Measurements from ENCODE around the gene KIF1B.

The KIF1B gene

GRCh38 chr1:10280439-10281350 lies 70.3 kb downstream of the KIF1B start:
- DNase-seq (ENCODE audit: low spot score), result peak; percentile 46

- DNase-seq (ENCODE audit: low spot score), result peak; percentile 84
Measured at GRCh38 chr1:10283318-10283984, 73.1 kb downstream of the KIF1B start.

- no peak for DNase-seq (ENCODE audit: low spot score)
Measured at GRCh38 chr1:10286244-10286643, 75.9 kb downstream of the KIF1B start.

DNA sequence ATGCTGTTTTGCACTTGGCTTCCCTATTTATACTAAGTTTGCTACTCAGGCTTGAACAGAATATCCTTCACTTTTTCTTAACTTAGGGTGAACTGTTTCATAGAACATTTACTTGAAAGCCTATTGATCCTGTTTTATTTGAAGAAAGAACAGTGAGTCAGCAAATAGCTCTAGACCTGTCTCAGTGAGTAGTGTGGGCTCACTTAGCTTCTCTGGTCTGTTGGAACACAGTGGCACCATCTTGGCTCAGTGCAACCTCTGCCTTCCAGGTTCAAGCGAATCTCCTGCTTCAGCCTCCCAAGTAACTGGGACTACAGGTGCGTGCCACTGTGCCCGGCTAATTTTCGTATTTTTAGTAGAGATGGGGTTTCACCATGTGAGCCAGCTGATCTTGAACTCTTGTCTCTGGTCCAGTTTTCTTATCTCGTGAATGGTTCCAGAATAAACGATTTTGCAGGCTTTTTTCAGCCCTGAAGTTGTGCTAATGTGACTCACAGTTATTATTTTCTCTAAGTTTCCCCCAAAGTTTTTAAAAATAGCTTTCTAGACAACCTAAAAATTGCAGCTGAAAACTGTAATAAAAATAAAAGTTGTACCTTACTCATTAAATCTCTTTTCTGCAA lies 76.8 kb downstream of the KIF1B start:
- no peak for DNase-seq (ENCODE audit: low spot score)

DNA sequence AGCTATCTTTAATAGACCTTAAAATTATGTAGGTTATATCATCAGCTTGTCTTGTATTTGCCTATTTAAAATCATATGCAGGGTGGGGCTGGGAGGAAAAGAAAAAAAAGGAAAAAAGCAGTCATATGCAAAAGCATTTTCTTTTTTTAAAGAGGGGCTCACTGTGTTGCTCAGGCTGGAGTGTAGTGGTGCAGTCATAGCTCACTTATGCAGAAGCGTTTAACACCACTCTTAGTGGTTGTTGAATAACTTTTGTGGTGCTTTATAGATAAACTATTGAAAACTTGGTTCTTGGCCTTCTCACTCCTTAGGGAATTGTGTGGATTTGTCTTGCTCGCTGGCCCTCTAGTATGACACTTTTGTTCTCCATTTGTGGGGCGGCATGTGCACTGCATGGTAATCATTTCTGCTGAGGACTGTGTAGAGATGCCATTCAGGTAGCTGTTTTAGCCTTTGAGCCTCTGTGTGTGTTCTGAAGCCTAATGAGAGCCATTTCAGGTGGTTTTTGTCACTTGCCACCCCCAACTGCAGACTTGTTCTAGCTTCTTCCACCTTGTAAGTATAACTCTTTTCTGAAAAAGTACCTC lies 77.8 kb downstream of the KIF1B start:
- DNase-seq (ENCODE audit: low spot score), result no peak

DNA sequence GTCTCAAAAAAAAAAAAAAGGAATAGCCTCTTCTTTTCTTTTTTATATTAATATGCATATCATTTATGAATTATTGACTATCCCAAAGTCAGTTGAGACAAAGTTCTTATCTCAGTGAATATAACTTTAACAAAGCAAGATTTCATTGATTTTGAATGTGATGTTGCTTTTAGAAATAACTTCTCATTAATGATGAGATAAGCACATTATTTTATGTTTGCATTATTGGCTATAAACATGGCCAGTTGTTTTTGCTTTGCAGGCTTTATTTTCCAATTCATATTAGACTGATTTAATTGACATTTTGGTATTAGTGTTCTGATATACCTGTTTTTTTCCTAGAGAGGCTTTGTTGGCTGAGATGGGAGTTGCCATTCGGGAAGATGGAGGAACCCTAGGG lies 81.3 kb downstream of the KIF1B start:
- no peak for DNase-seq (ENCODE audit: low spot score)

DNA sequence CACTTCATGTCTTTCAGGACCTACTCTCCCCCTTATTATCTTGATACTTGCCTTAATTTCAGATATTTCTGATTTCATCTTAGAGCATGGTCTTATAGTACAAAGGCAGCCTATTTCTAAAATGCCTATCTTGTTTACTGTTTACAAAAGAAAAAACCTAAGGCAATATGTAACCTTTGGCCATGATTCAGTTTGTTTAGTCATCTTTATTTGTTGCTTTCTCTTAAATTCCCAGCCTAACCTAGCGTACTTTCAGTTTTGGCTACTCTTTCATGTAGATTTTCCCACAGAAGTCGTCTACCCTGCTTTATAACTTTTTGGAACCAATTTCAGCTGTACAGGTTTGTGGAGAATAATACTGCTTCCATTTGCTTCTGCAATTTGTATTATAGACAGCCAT lies 81.8 kb downstream of the KIF1B start:
- no peak for DNase-seq (ENCODE audit: low spot score)

DNA sequence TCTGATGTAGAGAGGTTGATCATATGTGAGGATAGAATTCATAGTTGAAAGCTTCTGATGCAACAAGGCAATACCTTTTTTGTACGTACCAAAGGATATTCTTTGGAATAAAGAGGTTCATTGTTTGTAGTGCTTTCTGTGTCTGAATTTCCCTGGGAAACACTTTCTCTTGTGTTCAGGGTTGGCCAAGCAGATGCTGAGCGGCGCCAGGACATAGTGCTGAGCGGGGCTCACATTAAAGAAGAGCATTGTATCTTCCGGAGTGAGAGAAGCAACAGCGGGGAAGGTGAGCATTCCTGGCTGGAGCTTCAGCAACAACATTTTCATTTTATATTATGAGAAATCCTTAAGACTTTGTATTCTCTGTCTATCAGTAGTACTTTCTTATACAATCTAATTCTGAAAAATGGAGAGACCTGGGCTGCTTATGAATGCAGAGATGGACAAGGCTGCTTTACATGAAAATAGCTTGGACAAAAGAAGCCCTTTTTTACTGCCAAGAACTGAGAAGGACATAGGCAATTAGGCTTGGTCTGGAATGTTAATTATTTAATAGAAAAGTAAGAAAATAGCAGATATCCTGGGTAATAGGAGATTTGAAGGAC lies 85.2 kb downstream of the KIF1B start:
- no peak for DNase-seq (ENCODE audit: low spot score)

DNA sequence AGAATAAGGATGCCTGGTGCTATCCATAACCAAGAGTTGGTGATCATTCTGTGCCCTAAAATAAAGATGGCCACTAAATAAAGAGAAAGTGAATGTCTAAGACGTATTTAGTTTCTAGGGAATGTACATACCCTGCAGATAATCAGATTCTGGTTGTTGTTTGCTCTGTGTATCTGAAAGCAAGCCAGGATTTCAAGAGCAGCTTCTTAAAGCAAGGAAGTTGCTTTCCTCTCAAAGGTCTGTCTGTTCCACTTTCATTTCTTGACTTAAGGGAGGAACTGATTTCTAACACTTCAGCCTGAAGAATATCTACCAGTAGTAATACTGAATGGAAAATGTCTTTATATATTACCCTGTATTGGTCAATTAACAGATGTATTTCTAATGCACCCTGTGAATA lies 88.8 kb downstream of the KIF1B start:
- DNase-seq (ENCODE audit: low spot score), result no peak

DNA sequence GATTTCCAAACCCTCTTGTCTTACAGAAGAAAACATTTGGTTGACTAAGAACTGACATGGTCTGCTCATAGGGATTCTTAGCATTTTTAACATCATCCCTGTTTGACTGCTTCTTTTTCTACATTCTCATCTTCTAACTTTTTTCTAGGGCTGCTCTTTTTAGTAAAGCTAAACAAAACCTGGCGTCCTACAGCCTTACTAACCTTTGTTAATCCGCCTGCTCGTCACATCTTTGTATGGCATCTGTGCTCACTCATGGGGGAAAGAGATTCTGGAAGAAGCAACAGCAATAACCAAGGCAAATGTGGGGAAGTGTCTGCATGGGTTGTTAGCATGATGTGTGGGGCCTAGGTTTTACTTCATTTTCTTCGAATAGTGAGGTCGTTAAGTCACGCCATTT lies 92.0 kb downstream of the KIF1B start:
- DNase-seq (ENCODE audit: low spot score), result no peak

- no peak for DNase-seq (ENCODE audit: low spot score)
Measured at GRCh38 chr1:10304295-10304694, 93.9 kb downstream of the KIF1B start.

GRCh38 chr1:10306435-10306834 lies 96.1 kb downstream of the KIF1B start:
- no peak for DNase-seq (ENCODE audit: low spot score)

DNA sequence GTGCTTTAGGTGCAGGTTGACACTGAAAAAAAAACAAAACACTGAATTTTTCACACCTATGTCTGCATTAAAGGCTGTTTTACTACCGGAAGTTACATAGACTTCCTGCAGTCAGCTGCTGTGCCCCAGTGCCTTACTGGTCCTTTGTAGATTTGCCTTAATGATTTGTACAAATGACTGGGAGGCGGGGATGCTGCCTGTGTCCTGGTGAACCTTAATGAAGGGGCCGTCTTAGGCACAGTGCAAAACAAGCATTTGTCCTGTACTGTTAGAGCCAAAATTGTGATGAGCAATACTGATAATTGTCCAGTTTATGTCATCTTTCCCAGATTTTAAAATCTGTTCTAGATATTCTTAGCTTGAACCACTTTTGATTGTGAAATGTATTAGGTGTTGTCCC lies 97.6 kb downstream of the KIF1B start:
- peak; percentile 18 for DNase-seq (ENCODE audit: low spot score)

DNA sequence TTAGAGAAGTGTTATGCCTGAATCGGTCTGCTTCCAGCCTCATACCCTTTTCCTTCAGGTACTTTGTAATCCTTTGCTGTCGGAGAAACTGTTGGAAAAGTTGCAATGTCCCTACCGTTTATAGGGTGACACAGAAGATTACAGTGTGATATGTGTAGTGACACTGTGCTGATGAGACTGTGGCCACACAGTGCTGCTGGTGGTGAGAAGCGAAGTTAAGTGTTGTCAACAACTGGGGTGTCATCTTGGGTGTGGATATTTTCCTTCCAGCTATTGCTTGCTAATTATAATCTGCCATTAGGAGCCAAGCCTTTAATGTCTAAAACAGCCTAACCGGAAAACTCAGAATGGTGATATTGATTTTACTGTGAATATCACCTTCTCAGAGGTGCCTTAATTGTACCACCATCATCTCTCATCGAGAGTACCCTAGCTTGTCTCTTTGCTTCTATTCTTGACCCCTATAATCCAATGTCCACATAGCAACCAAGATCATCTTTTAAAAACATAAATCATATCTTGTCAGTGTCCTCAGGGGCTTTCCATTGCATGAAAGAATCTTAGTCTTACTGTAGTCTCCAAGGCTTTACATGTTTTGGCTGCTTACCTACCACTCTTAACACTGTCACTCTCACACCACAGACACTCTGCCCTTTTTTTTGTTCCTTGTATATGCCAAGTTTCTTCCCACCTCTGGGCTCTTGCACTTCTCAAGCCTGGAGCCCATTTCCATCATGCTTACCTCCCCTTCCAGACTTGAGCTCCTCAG lies 99.1 kb downstream of the KIF1B start:
- DNase-seq (ENCODE audit: low spot score), result no peak

DNA sequence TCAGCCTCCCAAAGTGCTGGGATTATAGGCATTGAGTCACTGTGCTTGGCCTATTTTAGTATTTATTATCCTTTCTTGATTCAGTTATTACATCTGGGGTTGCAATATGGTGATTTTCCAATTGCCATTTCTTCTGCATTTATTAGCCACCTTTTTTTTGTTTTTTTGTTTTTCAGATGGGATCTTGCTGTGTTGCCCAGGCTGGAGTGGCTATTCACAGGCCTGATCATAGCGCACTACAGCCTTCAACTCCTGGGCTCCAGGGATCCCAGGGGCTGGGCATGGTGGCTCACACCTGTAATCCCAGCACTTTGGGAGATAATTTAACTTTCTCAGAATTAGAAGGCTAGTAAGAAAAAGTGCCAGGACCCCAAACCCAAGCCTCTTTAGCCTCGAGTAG lies 106.4 kb downstream of the KIF1B start:
- DNase-seq (ENCODE audit: low spot score), result no peak

GRCh38 chr1:10319750-10320149 lies 109.4 kb downstream of the KIF1B start:
- DNase-seq (ENCODE audit: low spot score), result no peak

- no peak for DNase-seq (ENCODE audit: low spot score)
Measured at GRCh38 chr1:10320336-10320735, 110.0 kb downstream of the KIF1B start.

DNA sequence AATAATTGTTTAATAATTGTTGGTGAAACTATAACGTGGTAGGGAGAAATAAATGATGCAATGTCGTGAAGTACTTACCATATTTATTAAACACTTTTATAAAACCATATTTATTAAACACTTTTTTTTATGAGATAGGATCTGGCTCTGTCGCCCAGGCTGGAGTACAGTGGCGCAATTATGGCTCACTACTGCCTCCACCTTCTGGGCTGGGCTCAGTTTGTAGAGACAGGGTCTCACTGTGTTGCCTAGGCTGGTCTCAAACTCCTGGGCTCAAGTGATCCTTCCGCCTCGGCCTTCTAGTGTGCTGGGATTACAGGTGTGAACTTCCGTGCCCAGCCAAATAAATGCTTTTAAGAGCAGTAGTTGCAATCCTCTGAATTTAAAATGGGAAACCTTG lies 112.5 kb downstream of the KIF1B start:
- DNase-seq (ENCODE audit: low spot score), result no peak

DNA sequence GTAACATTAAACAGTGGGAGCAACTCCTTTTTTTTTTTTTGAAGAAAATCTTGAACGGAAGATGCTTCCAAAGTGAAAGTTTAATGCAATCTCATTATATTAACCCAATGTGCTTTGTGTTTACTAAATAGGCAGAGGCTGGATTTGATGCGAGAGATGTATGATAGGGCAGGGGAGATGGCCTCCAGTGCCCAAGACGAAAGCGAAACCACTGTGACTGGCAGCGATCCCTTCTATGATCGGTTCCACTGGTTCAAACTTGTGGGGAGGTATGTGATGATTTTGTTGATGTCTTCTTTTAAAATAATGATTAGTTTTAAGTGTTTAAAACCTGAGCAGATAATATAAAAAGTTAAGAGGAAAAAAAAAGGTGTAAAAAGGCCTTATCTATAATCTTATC lies 114.3 kb downstream of the KIF1B start:
- DNase-seq (ENCODE audit: low spot score), result peak; percentile 27

DNA sequence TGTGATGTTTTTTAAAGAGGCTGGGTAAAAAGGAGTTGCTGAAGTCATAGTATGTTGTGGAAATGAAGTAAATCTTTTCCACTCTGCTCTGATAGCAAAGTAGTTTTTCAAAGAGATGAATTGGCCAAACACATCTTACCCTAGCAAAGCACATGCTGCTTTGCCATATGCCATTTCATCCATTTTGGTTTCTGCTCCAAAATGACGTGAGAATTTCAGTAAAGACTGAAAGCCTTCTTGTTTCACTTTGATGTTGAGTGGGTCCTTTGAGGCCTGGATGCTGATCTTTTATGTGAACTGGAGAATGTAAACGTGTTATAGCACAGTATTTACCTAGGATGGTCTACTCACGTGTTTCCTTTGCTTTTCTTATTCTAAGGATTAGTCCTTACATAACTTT lies 115.2 kb downstream of the KIF1B start:
- peak; percentile 36 for DNase-seq (ENCODE audit: low spot score)

DNA sequence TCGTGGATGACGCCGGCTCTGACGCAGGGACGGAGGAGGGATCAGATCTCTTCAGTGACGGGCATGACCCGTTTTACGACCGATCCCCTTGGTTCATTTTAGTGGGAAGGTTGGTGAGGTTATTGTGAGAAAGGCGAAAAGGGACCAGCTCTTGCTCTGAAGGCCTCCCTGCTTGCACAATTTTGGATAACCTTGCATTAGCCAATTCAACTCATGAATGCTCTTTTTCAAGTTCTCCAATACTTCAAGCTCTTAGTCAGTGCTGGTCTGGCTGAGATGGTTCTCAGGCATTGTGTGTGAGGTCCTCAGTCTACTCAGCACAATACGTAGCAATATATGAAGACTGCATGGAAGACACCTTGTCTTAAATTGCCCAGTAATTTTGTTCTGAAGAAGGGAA lies 115.9 kb downstream of the KIF1B start:
- DNase-seq (ENCODE audit: low spot score), result no peak

Measured in activated CD4-positive, alpha-beta T cell treated with anti-CD3 and anti-CD28 coated beads, Interleukin-2, Interleukin-4, amounts not matched to agents 100 ng/mL and 50 ng/mL, durations not matched to agents 16 hours and 8 hours (primary cell).